H7 (cell line): ENCODE data around the gene RPF1. TPM values are rescaled to one million over a fixed set of nuclear protein-coding genes. Genes with fewer than 3 reads are reported as not detected.
A peak's percentile ranks its signal among the peaks of the same experiment; 100 is the strongest.
"Not testable (repeated sequence)": the region's sequence is repeated elsewhere in the genome, so short reads cannot be mapped to it uniquely, and the experiment has no call there.

Experiments used
- DNase-seq: peaks from one replicate; pipeline ENCODE4 v3.0.0; 2012
- H3K27me3 ChIP-seq: 2 replicates; pipeline ENCODE4 v1.6.0; 2011; ENCODE audit warnings: mild to moderate bottlenecking, low read length; ENCODE audit not compliant: control insufficient read depth, insufficient read depth
- H3K36me3 ChIP-seq: replicated peaks from 2 replicates; pipeline ENCODE4 v1.5.1; 2011; ENCODE audit warnings: low read length; ENCODE audit not compliant: control insufficient read depth, insufficient read depth
- H3K4me3 ChIP-seq: 2 replicates; pipeline ENCODE4 v1.5.1; 2011; ENCODE audit warnings: low read depth, mild to moderate bottlenecking, control low read depth, low read length, moderate library complexity; ENCODE audit not compliant: insufficient read depth
- total RNA-seq: library from RNA; depleted of rRNA; stranded (reverse); fragments of >200 nt; shearing (Covaris generic); gene quantifications from 2 replicates; pipeline ENCODE4 v1.2.3, GENCODE V29; 2014

RPF1 gene
- total RNA-seq, 1 experiment from 2014 or later: 82.5 TPM

DNA sequence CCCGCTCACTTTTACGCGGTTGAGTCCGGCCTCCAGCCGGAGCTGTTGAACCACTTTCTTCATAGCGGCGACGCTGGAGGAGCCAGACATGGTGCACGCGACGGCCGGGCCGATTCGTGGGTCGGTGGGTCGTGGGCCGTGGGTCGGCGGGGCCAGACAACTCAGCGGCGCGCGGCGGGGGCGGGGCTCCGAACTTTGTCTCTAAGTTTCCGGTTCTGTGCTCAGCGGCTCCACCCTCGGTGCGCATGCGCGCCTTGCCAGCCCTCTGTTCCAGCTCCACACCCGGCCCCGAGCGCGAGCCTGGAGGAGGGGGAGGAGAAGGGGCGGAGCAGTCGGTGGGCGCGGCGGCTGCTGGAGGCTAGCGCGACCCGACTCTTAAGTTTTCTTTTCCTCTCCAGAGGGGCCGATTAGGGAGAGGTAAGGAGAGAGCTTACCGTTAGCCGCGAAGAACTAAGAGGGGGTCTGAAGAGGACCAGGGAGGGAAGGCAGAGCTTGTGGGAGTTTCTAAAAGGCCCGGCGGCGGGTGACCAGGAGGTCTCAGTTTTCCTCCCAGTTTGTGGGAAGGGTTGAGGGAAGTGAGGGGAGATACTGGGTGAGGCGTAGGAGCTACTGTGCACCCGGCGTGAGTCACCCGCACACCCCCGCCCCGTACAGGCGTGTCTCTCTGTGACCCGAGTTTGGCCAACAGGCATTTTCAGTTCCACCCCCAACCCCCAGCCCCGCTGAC is 27.1 kb downstream of the RPF1 start, which contains the start of the genes GNG5 and SPATA1:
Gene GNG5, minus strand, starts transcription at position 580 of the 727 bp plus-strand sequence. Its CDS starts 490 bp downstream, at position 90.
Gene SPATA1, plus strand, starts transcription at position 385 of the 727 bp plus-strand sequence. CDS start 9,974 bp downstream, outside the sequence.
- H3K4me3 ChIP-seq: peak within 1 kb of the TSS; percentile 94
- H3K27me3 ChIP-seq: no peaks in the 10 kb centered on the region; the same call in 1 of the 2 replicates
- H3K36me3 ChIP-seq: no peaks in the 10 kb centered on the region
- peak; percentile 97 for DNase-seq

GRCh38 chr1:84506729-84507453 is 27.8 kb downstream of the RPF1 start:
- peak overlapping the region; percentile 94 for H3K4me3 ChIP-seq
- DNase-seq: peak; percentile 5
- H3K27me3 ChIP-seq: no peaks in the 10 kb centered on the region; the same call in 1 of the 2 replicates
- no peaks in the 10 kb centered on the region for H3K36me3 ChIP-seq

DNA sequence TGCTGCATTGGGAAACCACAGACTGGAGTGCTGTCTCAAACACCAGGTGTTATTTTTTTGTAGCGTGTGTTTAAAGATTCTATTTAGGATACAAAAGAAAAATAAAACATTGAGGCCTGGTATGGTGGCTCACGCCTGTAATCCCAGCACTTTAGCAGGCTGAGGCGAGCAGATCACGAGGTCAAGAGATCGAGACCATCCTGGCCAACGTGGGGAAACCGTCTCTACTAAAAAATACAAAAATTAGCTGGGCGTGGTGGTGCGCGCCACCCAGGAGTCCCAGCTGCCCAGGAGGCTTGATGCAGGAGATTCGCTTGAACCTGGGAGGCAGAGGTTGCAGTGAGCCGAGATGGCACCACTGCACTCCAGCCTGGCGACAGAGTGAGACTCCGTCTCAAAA is 28.8 kb downstream of the RPF1 start:
- H3K27me3 ChIP-seq, H3K4me3 ChIP-seq, DNase-seq, H3K36me3 ChIP-seq: not testable (repeated sequence)

DNA sequence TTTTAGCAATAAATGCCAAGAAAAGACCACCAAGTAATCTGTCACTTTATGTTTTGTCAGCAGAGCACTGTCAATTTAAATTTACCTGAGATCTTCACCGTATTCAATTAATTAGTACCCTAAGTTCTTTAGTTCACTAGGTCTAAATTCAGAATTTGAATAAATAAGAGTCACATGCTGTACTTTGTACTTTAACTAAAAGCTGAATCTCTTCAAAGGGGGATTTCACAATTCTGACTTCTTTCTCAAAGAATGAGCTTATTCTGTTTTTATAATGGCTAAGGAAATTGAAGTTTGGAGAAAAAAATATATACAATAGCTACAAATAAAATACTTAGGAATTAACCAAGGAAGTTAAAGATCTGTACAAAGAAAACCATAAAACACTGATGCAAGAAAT is 29.4 kb downstream of the RPF1 start:
- DNase-seq: no peak
- Histone ChIP-seq H3K27me3 (no peaks in the 10 kb centered on the region; the same call in 1 of the 2 replicates), H3K4me3 (no peak overlapping the region), H3K36me3 (no peaks in the 10 kb centered on the region)

- Histone ChIP-seq H3K27me3 (no peaks in the 10 kb centered on the region; the same call in 1 of the 2 replicates), H3K36me3 (no peaks in the 10 kb centered on the region), H3K4me3 (no peak overlapping the region)
- no peak for DNase-seq
Measured at GRCh38 chr1:84509029-84509428, 30.0 kb downstream of the RPF1 start.

DNA sequence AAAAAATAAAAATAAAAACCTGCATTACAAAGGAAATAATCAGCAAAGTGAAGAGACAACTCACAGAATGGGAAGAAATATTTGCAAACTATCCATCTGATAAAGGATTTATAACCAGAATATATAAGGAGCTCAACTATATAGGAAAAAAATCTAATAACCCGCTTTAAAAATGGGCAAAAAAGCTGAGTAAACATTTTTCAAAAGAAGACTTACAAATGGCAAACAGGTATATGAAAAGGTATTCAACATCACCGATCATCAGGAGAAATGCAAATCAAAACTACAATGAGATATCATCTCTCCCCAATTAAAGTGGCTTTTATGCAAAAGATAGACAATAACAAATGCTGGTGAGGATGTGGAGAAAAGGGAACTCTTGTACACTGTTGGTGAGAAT is 31.1 kb downstream of the RPF1 start:
- no peaks in the 10 kb centered on the region; the same call in 1 of the 2 replicates for H3K27me3 ChIP-seq
- H3K4me3 ChIP-seq: no peak overlapping the region
- no peak for DNase-seq
- no peaks in the 10 kb centered on the region for H3K36me3 ChIP-seq

- H3K27me3 ChIP-seq: no peaks in the 10 kb centered on the region
- H3K4me3 ChIP-seq: no peak overlapping the region
- no peak for DNase-seq
- no peaks in the 10 kb centered on the region for H3K36me3 ChIP-seq
Measured at GRCh38 chr1:84510668-84511067, 31.6 kb downstream of the RPF1 start.

GRCh38 chr1:84524590-84524989 is 45.5 kb downstream of the RPF1 start:
- Histone ChIP-seq H3K36me3 (no peaks in the 10 kb centered on the region), H3K27me3 (no peaks in the 10 kb centered on the region), H3K4me3 (no peak overlapping the region)
- DNase-seq: no peak

DNA sequence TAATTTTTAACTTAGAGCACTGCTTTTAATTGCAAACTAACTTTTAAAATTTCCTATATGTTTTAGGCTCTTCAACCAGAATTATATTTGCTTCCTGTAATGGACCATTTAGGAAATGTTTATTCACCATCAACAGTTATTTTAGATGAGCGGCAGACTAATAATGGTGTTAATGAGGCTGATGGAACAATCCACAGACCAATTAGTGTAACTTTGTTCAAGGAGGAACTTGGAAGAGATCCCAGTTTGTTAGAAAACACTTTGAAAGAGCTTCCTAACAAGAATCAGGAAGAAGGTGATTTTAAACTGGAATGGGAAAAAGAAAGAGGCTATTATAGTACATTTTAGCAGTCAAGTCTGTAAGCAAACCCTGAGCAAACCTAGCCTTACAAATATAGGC is 46.7 kb downstream of the RPF1 start:
- Histone ChIP-seq H3K36me3 (no peaks in the 10 kb centered on the region), H3K27me3 (no peaks in the 10 kb centered on the region), H3K4me3 (no peak overlapping the region)
- DNase-seq: no peak

DNA sequence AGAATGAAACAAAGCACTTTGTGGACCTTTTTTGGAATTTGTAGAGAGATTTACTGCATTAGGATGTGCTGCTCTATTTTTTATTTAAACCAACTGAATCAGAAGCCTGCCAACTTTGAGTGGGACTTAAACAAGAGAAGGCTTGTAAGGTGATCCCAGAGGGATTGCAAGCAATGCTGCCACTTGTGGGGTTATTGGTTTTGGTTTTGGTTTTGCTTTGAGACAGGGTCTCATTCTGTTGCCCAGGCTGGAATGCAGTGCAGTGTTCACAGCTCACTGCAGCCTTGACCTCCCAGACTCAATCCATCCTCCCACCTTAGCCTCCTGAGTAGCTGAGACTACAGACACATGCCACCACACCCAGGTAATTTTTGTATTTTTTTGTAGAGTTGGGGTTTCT is 59.5 kb downstream of the RPF1 start:
- Histone ChIP-seq H3K4me3 (no peak overlapping the region), H3K27me3 (no peaks in the 10 kb centered on the region), H3K36me3 (no peaks in the 10 kb centered on the region)
- no peak for DNase-seq

DNA sequence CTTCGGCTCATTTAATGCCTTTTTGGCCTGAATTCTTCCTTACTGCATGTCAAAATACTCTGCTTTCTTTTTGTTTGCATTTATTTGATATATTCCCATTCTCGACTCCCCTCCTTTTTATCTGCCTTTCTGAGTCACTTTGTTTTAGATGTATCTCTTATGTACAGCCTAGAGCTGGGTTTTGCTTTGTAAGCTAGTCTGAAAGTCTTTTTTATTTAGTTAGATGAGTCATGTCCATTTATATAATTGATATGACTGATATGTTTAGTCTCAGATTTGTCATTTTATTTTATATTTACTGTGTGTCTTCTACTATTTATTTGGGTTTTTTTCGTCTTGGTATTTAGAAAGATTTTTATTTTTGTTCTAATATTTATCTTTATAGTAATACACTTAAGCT is 60.9 kb downstream of the RPF1 start:
- no peak for DNase-seq
- no peaks in the 10 kb centered on the region for H3K27me3 ChIP-seq
- H3K4me3 ChIP-seq: no peak overlapping the region
- H3K36me3 ChIP-seq: no peaks in the 10 kb centered on the region

DNA sequence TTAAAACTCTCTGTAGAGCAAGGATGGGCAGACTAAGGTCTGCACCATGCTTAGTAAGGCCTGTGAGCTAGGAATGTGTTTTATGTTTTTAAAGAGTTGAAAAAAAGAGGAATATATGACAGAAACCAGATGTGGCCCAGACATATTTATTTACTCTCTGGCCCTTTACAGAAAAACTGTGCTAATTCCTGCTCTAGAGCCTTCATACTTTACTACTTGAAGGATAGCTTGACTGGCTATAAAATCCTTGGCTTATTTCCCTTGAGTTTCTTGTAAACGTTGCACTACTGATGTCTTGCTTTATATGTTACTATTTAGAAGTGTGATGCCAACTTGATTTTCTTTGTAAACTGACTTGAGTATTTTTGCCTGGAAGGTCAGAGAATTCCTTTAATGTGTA is 61.7 kb downstream of the RPF1 start:
- Histone ChIP-seq H3K36me3 (no peaks in the 10 kb centered on the region), H3K27me3 (no peaks in the 10 kb centered on the region), H3K4me3 (no peak overlapping the region)
- DNase-seq: no peak

GRCh38 chr1:84541679-84542078 is 62.6 kb downstream of the RPF1 start:
- H3K36me3 ChIP-seq: no peaks in the 10 kb centered on the region
- DNase-seq: no peak
- no peak overlapping the region for H3K4me3 ChIP-seq
- no peaks in the 10 kb centered on the region for H3K27me3 ChIP-seq
